A673 (cell line): ENCODE results near the gene USP17L29. TPM values are rescaled to one million over a fixed set of nuclear protein-coding genes. Genes with fewer than 3 reads are reported as not detected.
"Not testable (repeated sequence)": the region's sequence is repeated elsewhere in the genome, so short reads cannot be mapped to it uniquely, and the experiment has no call there.

ENCODE experiments used
- BruUV-seq: library from RNA; stranded (reverse); fragments of 400-500 nt; replicated peaks from 2 replicates; lab custom pipeline; 2021; lab: Mats Ljungman, UMichigan
- CTCF ChIA-PET: fragments of 300-600 bp; sonication (Branson Sonifier 250); formaldehyde crosslinking; loops from one replicate; lab custom pipeline; 2022; ENCODE audit warnings: antibody characterized with exemption; lab: Charles Lee
- POLR2A ChIA-PET: fragments of 300-600 bp; sonication (Branson Sonifier 250); formaldehyde crosslinking; loops from one replicate; lab custom pipeline; 2022; ENCODE audit warnings: antibody characterized with exemption; ENCODE audit not compliant: low non-redundant PET; lab: Charles Lee
- DNase-seq: peaks from one replicate; pipeline ENCODE4 v3.0.0-alpha.2; 2015; ENCODE audit warnings: low spot score
- H3K27ac ChIP-seq: fragments of 200-600 bp; sonication (generic); 2 replicates; pipeline ENCODE4 v1.5.1; 2016; ENCODE audit warnings: mixed run types, low read depth, mild to moderate bottlenecking, mixed read lengths, antibody characterized with exemption, low read length; ENCODE audit not compliant: poor library complexity, severe bottlenecking
- H3K27me3 ChIP-seq: fragments of 200-600 bp; sonication (generic); replicated peaks from 2 replicates; pipeline ENCODE4 v1.6.1; 2017; ENCODE audit warnings: mixed run types, low read depth, mild to moderate bottlenecking, mixed read lengths, antibody characterized with exemption, low read length; ENCODE audit not compliant: insufficient read depth, poor library complexity
- H3K36me3 ChIP-seq: fragments of 200-600 bp; sonication (generic); 2 replicates; pipeline ENCODE4 v1.6.1; 2016; ENCODE audit warnings: mixed run types, mild to moderate bottlenecking, mixed read lengths, antibody characterized with exemption, low read length; ENCODE audit not compliant: insufficient read depth, poor library complexity, severe bottlenecking
- H3K4me1 ChIP-seq: fragments of 200-600 bp; sonication (generic); 2 replicates; pipeline ENCODE4 v1.6.1; 2017; ENCODE audit warnings: mixed run types, mild to moderate bottlenecking, mixed read lengths, antibody characterized with exemption, low read length; ENCODE audit not compliant: insufficient read depth, poor library complexity, severe bottlenecking
- H3K4me3 ChIP-seq: fragments of 200-600 bp; sonication (generic); 2 replicates; pipeline ENCODE4 v1.5.1; 2016; ENCODE audit warnings: low read depth, mixed run types, mild to moderate bottlenecking, mixed read lengths, low read length; ENCODE audit not compliant: poor library complexity, severe bottlenecking
- H3K9me3 ChIP-seq: fragments of 200-600 bp; sonication (generic); 2 replicates; pipeline ENCODE4 v1.6.1; 2016; ENCODE audit warnings: mixed run types, low read depth, mild to moderate bottlenecking, mixed read lengths, antibody characterized with exemption, low read length; ENCODE audit not compliant: poor library complexity, severe bottlenecking
- CTCF ChIP-seq: fragments of 300-800, 200-600 bp; sonication (generic); conservative IDR thresholded peaks from 2 replicates; pipeline ENCODE4 v1.5.1; 2017; ENCODE audit warnings: low read depth, mild to moderate bottlenecking, antibody characterized with exemption, low read length, moderate library complexity, mixed read lengths
- intact Hi-C: fragments of 100-400 bp; cut with micrococcal nuclease; formaldehyde crosslinking; loops from one replicate; pipeline ENCODE4 v1.10.0; 2022; ENCODE audit not compliant: unreplicated experiment
- total RNA-seq: library from RNA; stranded (reverse); gene quantifications from 2 replicates; pipeline ENCODE4 v1.2.3, GENCODE V29; 2021

USP17L29 gene
- total RNA-seq, 1 experiment from 2014 or later, result not detected

- ChIA-PET POLR2A (no interaction called here), CTCF (no interaction called here)
- intact Hi-C loops, result no loop called here
- Histone ChIP-seq H3K4me1 (no peaks in the 10 kb centered on the region), H3K27me3 (no peaks in the 10 kb centered on the region), H3K4me3 (no peak overlapping the region), H3K27ac (no peak overlapping the region), H3K9me3 (no peaks in the 10 kb centered on the region), H3K36me3 (no peaks in the 10 kb centered on the region)
- no peak for DNase-seq
- BruUV-seq, result no TSS peak
- TF ChIP-seq CTCF, result no peak
Measured at GRCh38 chr4:9384126-9384525, 30.7 kb downstream of the USP17L29 start.

GRCh38 chr4:9389001-9389400 lies 35.6 kb downstream of the USP17L29 start:
- H3K36me3 ChIP-seq, POLR2A ChIA-PET, H3K9me3 ChIP-seq, H3K27ac ChIP-seq, CTCF ChIA-PET, H3K4me3 ChIP-seq, DNase-seq, H3K27me3 ChIP-seq, BruUV-seq, H3K4me1 ChIP-seq, intact Hi-C loops: not testable (repeated sequence)

Other genes starting within 250 kb of the USP17L29 start
- not detected in 2 replicates for gene FAM90A26, start 183.2 kb upstream of the USP17L29 start, total RNA-seq
- not detected in 2 replicates for gene USP17L10, start 143.0 kb upstream of the USP17L29 start, total RNA-seq
- gene USP17L11, start 138.2 kb upstream of the USP17L29 start, total RNA-seq, result 0.24 TPM in 1 of 2 replicates, not detected in the other
- gene USP17L12, start 133.5 kb upstream of the USP17L29 start, total RNA-seq, result not detected in 2 replicates
- not detected in 2 replicates for gene USP17L13, start 128.7 kb upstream of the USP17L29 start, total RNA-seq
- not detected in 2 replicates for gene USP17L15, start 119.3 kb upstream of the USP17L29 start, total RNA-seq
- not detected in 2 replicates for gene USP17L17, start 109.8 kb upstream of the USP17L29 start, total RNA-seq
- not detected in 2 replicates for gene USP17L18, start 105.0 kb upstream of the USP17L29 start, total RNA-seq
- gene USP17L19, start 100.3 kb upstream of the USP17L29 start, total RNA-seq, result not detected in 2 replicates
- not detected in 2 replicates for gene USP17L20, start 95.5 kb upstream of the USP17L29 start, total RNA-seq
- not detected in 2 replicates for gene USP17L21, start 90.8 kb upstream of the USP17L29 start, total RNA-seq
- not detected in 2 replicates for gene USP17L22, start 86.0 kb upstream of the USP17L29 start, total RNA-seq
- gene USP17L24, start 28.5 kb upstream of the USP17L29 start, total RNA-seq, result not detected in 2 replicates
- not detected in 2 replicates for gene USP17L25, start 23.7 kb upstream of the USP17L29 start, total RNA-seq
- gene USP17L26, start 19.0 kb upstream of the USP17L29 start, total RNA-seq, result not detected in 2 replicates
- gene USP17L5, start 14.2 kb upstream of the USP17L29 start, total RNA-seq, result not detected in 2 replicates
- not detected in 2 replicates for gene USP17L27, start 9.5 kb upstream of the USP17L29 start, total RNA-seq
- gene USP17L28, start 4.7 kb upstream of the USP17L29 start, total RNA-seq, result not detected in 2 replicates
- gene USP17L30, start 9.5 kb downstream of the USP17L29 start, total RNA-seq, result not detected in 2 replicates
- not detected in 2 replicates for gene DEFB131A, start 90.8 kb downstream of the USP17L29 start, total RNA-seq